HG02571 (cell line): Measurements from ENCODE around the gene NID2.

Experiments used
- ATAC-seq: cut with Tn5 transposase; IDR thresholded peaks from one replicate; pipeline ENCODE4 v1.9.1; 2021; ENCODE audit warnings: mild to moderate bottlenecking, moderate library complexity; ENCODE audit not compliant: unreplicated experiment

The NID2 gene

GRCh38 chr14:51960866-51961265 is 108.0 kb downstream of the NID2 start:
- ATAC-seq, result no peak

GRCh38 chr14:51959928-51960327 is 108.9 kb downstream of the NID2 start:
- ATAC-seq, result no peak

GRCh38 chr14:51957950-51958349 is 110.9 kb downstream of the NID2 start:
- ATAC-seq, result no peak
